Stimulated activated CD4-positive, alpha-beta T cell treated with anti-CD3 and anti-CD28 coated beads, TNF-alpha, amount 100 ng/mL, for 48 hours (primary cell): ENCODE measurements around the gene SCARB1.

Experiments
- DNase-seq, 3 donors: peaks; one replicate each; pipeline ENCODE4 v3.0.0-alpha.2; 2020; ENCODE audit warnings: low read depth in 3 of 3

The SCARB1 gene

DNA sequence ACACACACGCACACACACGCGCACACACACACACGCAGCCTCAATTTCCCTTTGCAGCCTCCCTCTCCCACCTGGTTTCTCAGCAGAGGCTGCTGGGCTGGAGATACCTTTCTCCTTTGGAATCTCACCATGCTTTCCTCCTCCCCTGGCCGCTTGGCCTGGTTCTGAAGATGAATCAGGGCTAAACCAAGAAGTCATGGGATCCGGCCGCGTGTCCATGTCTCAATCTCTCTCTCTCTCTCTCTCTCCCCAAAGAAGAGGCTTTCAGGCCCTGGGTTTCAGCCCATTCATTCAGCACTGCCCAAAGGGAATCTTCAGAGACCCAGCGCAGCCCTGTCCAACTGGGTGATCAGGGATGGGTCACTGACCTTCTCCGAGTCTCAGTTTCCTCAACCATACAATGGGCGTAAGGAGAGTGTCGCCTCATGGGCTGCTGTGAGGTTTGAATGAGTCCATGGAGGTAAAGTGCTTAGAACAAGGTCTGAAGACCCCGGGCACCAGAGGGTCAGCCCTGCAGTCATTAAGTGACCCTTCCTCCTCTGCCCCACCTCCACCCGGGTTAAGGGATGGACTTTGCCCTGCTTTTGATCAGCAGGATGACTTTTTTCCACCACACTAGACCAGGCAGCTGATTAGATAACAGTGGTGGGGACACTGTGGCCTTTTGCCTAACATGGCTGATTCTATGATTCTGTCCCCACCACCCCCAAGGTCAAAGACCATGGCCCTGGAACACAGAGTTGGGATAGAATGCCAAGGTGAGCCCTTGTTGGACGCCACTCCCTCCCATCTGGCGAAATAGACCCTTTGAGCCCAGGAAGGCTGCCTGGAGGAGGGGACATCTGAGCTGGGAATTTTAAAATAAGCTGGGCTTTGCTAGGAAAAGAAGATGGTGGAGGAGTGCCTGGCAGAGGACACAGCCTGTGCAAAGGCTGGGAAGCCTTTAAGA, 42.1 kb downstream of the SCARB1 start:
- DNase-seq = no peak

- no peak for DNase-seq
These were observed 43.5 kb downstream of the SCARB1 start for GRCh38 chr12:124820199-124820598.

- DNase-seq = no peak
These were observed 44.1 kb downstream of the SCARB1 start for GRCh38 chr12:124819525-124819924.

GRCh38 chr12:124819080-124819479, 44.6 kb downstream of the SCARB1 start:
- no peak for DNase-seq

DNA sequence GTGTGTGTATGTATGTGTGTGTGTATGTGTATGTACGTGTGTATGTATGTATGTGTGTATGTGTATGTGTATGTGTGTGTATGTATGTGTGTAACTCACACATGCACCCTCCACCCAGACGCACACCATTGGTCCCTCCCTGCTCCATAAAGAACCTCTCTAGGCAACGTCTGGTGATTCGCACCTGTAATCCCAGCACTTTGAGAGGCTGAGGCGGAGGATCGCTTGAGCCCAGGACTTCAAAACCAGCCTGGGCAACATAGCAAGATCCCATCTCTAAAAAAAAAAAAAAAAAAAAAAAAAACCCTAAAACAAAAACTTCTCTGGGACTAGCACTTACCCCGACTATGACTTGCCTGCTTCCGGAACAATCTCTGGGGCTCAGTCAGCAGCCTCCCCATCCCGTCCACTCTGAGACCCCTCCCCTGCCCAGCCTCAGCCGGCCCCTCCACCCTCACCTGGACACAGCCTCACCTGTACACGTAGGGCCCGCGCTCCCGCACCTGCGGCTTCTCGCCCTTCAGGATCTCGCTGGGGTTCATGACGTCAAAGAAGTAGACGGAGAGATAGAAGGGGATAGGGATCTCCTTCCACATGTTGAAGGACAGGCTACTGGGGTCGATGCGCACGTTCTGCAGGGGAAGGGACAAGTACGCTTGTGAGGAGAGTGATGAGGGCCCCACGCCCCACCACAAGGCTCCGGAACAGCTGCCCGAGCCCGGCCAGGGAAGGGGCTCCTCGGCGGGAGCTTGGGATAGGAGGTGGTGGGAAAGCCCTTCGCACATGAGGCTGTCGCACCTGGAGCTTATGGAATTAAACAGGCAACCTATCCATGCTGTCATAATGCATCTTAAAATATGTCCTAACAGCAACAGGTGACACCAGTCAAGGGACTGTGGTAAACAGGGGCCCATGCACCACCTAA, 46.3 kb downstream of the SCARB1 start:
- DNase-seq = no peak

- no peak for DNase-seq
These were observed 47.3 kb downstream of the SCARB1 start for GRCh38 chr12:124816295-124816854.

DNA sequence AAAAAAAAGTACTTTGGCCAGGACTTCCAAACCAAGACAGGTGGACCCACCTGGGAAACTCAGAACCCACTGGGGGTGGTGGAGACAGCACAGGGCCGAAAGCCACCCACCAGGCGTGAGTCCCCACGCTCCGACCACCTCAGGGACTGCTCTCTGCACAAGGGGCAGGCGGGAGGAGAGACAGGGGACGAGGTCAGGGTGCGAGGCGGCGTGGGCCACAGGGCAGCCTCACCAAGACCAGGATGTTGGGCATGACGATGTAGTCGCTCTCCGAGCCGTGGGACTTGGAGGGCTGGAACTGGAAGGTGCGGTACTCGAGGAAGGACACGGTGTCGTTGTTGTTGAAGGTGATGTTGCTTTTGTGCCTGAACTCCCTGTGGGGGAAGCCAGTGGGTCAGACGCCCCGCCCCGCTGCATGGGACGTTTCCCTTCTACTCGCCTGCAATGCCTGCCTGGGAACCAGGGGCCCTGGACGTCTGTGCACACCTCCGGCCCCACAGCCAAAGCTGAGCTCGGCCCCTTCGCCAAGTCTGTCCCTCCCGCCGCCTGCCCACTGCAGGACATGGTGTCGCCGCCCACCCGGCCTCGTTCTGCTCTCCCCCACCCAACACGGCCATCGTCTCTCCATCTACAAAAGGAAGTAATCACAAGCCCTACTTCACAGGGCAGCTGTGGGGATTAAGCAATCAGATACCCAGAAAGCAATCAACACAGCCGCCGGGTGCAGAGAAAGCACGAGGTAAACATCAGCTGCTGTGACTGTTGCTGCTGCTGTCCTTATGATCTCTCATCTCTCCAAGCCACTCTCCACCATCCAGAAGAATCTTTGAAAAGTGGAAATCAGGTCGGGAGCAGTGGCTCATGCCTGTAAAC, 48.7 kb downstream of the SCARB1 start:
- DNase-seq = no peak

GRCh38 chr12:124813782-124814181, 49.9 kb downstream of the SCARB1 start:
- DNase-seq = no peak

DNA sequence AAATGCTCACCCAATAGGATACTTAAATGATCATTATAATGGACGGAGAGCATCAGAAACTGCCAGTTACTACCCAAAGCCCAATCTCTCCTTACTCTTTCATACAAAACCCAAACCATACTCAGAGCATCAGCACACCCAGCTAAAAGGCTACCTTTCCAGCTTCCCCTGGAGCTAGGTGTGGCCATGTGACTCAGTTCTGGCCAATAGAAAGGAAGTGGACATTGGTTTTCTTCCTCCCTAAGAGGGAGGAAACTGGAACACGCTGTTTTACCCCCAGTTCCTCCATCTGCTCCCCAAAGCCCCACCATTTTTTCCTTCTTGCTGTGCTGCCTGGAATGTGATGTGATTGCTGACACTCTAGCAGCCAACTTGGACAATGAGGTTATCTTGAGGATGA, 50.7 kb downstream of the SCARB1 start:
- DNase-seq = no peak

DNA sequence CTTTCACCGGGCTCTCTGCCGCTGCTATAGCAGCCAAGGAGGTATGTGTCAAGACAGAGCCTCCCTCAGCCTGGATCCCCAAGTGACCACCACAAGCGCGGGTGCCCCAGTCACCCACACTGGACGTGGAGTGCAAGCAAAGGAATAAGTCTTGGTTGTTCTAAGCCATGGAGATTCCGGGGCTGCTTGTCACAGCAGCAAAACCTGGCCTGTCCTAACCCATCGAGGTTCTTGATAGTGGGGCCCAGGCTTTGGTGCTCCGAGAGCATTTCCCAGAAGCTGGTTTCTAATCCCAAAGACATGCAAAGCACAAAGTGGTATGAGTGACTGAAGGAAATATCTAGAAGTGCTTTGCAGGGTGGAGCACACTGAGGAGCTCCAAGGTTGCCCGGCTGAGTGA, 51.3 kb downstream of the SCARB1 start:
- no peak for DNase-seq

GRCh38 chr12:124811633-124812032, 52.0 kb downstream of the SCARB1 start:
- no peak for DNase-seq

- no peak for DNase-seq
These were observed 53.8 kb downstream of the SCARB1 start for GRCh38 chr12:124809878-124810277.

GRCh38 chr12:124809391-124809790, 54.3 kb downstream of the SCARB1 start:
- DNase-seq = no peak

GRCh38 chr12:124808272-124808671, 55.4 kb downstream of the SCARB1 start:
- no peak for DNase-seq

- no peak for DNase-seq
These were observed 57.6 kb downstream of the SCARB1 start for GRCh38 chr12:124805876-124806668.

- DNase-seq = no peak
These were observed 58.6 kb downstream of the SCARB1 start for GRCh38 chr12:124805050-124805449.

- DNase-seq = no peak
These were observed 59.5 kb downstream of the SCARB1 start for GRCh38 chr12:124804011-124804621.

DNA sequence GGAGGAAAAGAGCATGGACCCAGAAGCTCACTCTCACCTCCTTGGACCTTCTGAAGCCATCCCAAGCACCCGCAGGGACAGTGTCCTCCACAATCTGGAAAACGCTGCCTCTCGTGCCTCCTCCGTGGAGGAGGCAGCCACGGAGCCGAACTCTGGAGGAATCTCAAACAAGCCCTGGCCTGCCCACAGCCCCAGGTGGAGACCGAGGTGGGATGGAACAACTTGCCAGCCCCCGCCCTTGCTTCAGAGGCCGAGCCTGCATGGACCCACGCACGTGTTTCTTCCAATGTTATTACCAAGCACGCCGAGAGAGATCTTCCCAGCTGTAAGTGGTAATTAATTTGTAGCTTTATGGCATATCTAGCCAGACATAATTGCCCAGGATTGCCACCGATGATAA, 61.3 kb downstream of the SCARB1 start:
- DNase-seq = no peak

DNA sequence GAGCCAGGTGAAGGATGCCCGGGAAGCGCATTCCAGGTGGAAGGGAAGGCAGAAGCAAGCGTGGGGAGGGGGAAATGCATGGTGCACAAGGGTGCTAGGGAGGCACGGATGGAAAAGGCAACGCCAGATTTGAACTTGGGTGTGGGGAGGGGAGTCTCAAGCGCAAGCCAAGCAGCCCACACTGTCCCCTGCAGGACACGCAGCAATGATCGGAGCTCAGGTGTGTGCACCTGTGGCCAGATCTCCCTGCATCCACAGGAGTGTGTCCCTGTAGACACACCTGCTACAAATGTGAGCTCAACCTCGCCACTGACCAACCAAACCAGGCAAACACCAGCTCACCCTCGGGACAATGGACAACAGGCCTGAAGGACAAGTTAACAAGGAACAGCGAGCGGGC, 63.2 kb downstream of the SCARB1 start:
- DNase-seq = no peak

DNA sequence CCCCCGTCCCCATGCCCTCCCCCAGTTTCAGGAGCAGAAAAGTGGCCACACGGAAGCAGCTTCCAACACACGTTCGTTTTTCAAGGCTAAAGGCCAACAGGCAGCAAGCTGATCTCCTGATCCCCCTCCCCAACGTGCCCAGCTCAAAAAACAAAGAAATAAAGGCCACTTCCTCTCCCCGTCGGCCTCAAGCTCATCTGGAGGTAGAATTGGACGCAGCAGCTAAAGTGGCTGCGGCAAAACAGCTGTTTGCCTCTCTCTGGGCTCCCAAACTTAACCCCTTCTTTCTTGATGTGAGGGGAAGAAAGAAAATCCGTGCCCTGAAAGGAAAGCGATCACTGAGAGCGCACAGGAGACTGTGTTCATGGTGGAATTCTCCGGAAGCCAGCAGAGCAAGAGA, 66.3 kb downstream of the SCARB1 start:
- no peak for DNase-seq
